GM10266 (cell line): ENCODE measurements around the gene IQUB.
"Not testable (repeated sequence)": the region's sequence is repeated elsewhere in the genome, so short reads cannot be mapped to it uniquely, and the experiment has no call there.

ENCODE experiments used
- DNase-seq: peaks from one replicate; pipeline ENCODE4 v3.0.0; 2012; ENCODE audit errors: extremely low spot score
- CTCF ChIP-seq: IDR thresholded peaks from 2 replicates; pipeline ENCODE4 v1.5.1; 2012; ENCODE audit warnings: mild to moderate bottlenecking, low read depth; ENCODE audit not compliant: control insufficient read depth, insufficient read depth; ENCODE audit errors: missing control alignments

Gene IQUB

GRCh38 chr7:123480107-123480506, 54.3 kb downstream of the IQUB start:
- no peak for TF ChIP-seq CTCF
- no peak for DNase-seq

- DNase-seq: not testable (repeated sequence)
Measured at GRCh38 chr7:123478056-123478455, 56.3 kb downstream of the IQUB start.

- DNase-seq: no peak
- TF ChIP-seq CTCF: no peak
Measured at GRCh38 chr7:123472750-123473445, 61.5 kb downstream of the IQUB start.

- TF ChIP-seq CTCF: no peak
- DNase-seq: no peak
Measured at GRCh38 chr7:123472327-123472726, 62.1 kb downstream of the IQUB start.

- DNase-seq: no peak
Measured at GRCh38 chr7:123468303-123468702, 66.1 kb downstream of the IQUB start.

GRCh38 chr7:123463890-123464289, 70.5 kb downstream of the IQUB start:
- no peak for DNase-seq
- no peak for TF ChIP-seq CTCF

More at GRCh38 chr7:123468303-123468702, 66.1 kb downstream of the IQUB start:
- no peak for TF ChIP-seq CTCF

- TF ChIP-seq CTCF: no peak
- DNase-seq: no peak
Measured at GRCh38 chr7:123460616-123461015, 73.8 kb downstream of the IQUB start.

- no peak for TF ChIP-seq CTCF
- DNase-seq: no peak
Measured at GRCh38 chr7:123455965-123456470, 78.4 kb downstream of the IQUB start.
